ENCODE measurements around the gene SLC16A12.

SLC16A12 gene

GRCh38 chr10:89518108-89518507, 17.3 kb downstream of the SLC16A12 start:
- no peak for DNase-seq (ENCODE audit: low read depth)
- TF ChIP-seq CTCF (IDR thresholded peaks at IDR 0.05; ENCODE audit: control insufficient read depth, extremely low read depth, insufficient read depth) = no peak
- H3K4me3 ChIP-seq (ENCODE audit: low read depth, low read length) = no peak overlapping the region

GRCh38 chr10:89516149-89516832, 19.1 kb downstream of the SLC16A12 start:
- no peak overlapping the region for H3K4me3 ChIP-seq (ENCODE audit: low read depth, low read length)
- no peak for DNase-seq (ENCODE audit: low read depth)
- TF ChIP-seq CTCF (IDR thresholded peaks at IDR 0.05; ENCODE audit: control insufficient read depth, extremely low read depth, insufficient read depth) = no peak

- no peak for DNase-seq (ENCODE audit: low read depth)
- H3K4me3 ChIP-seq (ENCODE audit: low read depth, low read length) = no peak overlapping the region
- TF ChIP-seq CTCF (IDR thresholded peaks at IDR 0.05; ENCODE audit: control insufficient read depth, extremely low read depth, insufficient read depth) = no peak
These were observed 20.2 kb downstream of the SLC16A12 start for GRCh38 chr10:89515031-89515841.

- DNase-seq (ENCODE audit: low read depth) = no peak
- no peak overlapping the region for H3K4me3 ChIP-seq (ENCODE audit: low read depth, low read length)
- TF ChIP-seq CTCF (IDR thresholded peaks at IDR 0.05; ENCODE audit: control insufficient read depth, extremely low read depth, insufficient read depth) = no peak
These were observed 22.2 kb downstream of the SLC16A12 start for GRCh38 chr10:89513206-89513605.

- TF ChIP-seq CTCF (IDR thresholded peaks at IDR 0.05; ENCODE audit: control insufficient read depth, extremely low read depth, insufficient read depth) = no peak
- DNase-seq (ENCODE audit: low read depth) = no peak
These were observed 29.6 kb downstream of the SLC16A12 start for GRCh38 chr10:89505640-89506275.

GRCh38 chr10:89504691-89505090, 30.7 kb downstream of the SLC16A12 start:
- no peak overlapping the region for H3K4me3 ChIP-seq (ENCODE audit: low read depth, low read length)
- no peak for DNase-seq (ENCODE audit: low read depth)
- no peak for TF ChIP-seq CTCF (IDR thresholded peaks at IDR 0.05; ENCODE audit: control insufficient read depth, extremely low read depth, insufficient read depth)

More at GRCh38 chr10:89505640-89506275, 29.6 kb downstream of the SLC16A12 start:
- H3K4me3 ChIP-seq (ENCODE audit: low read depth, low read length) = no peak overlapping the region

Measured in LNCaP clone FGC (cell line).